HepG2 (cell line): ENCODE results near the gene DLL3. TPM values are rescaled to one million over a fixed set of nuclear protein-coding genes. Genes with fewer than 3 reads are reported as not detected.

Source experiments
- ATAC-seq: fragments of 200-7000 bp; cut with Tn5 transposase; 3 replicates; pipeline ENCODE4 v1.9.1; 2020; ENCODE audit warnings: mild to moderate bottlenecking, moderate library complexity
- BruUV-seq: library from RNA; stranded (reverse); fragments of 400-500 nt; replicated peaks from 2 replicates; lab custom pipeline; 2021; lab: Mats Ljungman, UMichigan
- CTCF ChIA-PET: fragments of 300-600 bp; formaldehyde crosslinking; extraction: SDS; loops from one replicate; lab custom pipeline; 2021; ENCODE audit warnings: low total read pairs, inconsistent platforms, low intra/inter-chr PET ratio; lab: Yijun Ruan, JAX
- POLR2A ChIA-PET: fragments of 350-600 bp; sonication (Branson Sonifier 250); formaldehyde crosslinking; loops from one replicate; lab custom pipeline; 2020; ENCODE audit warnings: antibody characterized with exemption, inconsistent platforms; lab: Yijun Ruan, JAX
- DNase-seq: peaks from one replicate; pipeline ENCODE4 v3.0.0-alpha.2; 2015; ENCODE audit warnings: low spot score
- FAIRE-seq: peaks from 3 replicates; lab custom pipeline; 2011; peaks lifted over from hg19 to GRCh38; lab: Jason Lieb, UNC
- H2AFZ ChIP-seq: one replicate; pipeline ENCODE4 v1.6.1; 2011; ENCODE audit warnings: low read length, inconsistent platforms
- H3K27ac ChIP-seq: fragments of 300-600 bp; 3 replicates; pipeline ENCODE4 v1.8.0; 2011; ENCODE audit warnings: mixed run types, mild to moderate bottlenecking, mixed read lengths, low read length, inconsistent platforms; ENCODE audit not compliant: insufficient read depth; ENCODE audit errors: extremely low read length
- H3K27me3 ChIP-seq, 2 experiments: fragments of 200-600 bp in 1 of 2; 2 replicates in 1 of 2; 3 replicates in 1 of 2; pipeline versions ENCODE4 v1.6.0 to v1.8.0; 2011; ENCODE audit warnings: low read length in 2 of 2, mild to moderate bottlenecking in 2 of 2, moderate library complexity in 2 of 2, inconsistent platforms in 1 of 2; ENCODE audit not compliant: insufficient read depth in 2 of 2, control insufficient read depth in 1 of 2
- H3K36me3 ChIP-seq, 2 experiments: fragments of 200-600 bp in 1 of 2; replicated peaks in 1 of 2; 2 replicates in 1 of 2; 3 replicates in 1 of 2; pipeline versions ENCODE4 v1.5.1 to v1.8.0; 2011; ENCODE audit warnings: low read length in 2 of 2, inconsistent platforms in 1 of 2; ENCODE audit not compliant: insufficient read depth in 2 of 2, control insufficient read depth in 1 of 2
- H3K4me1 ChIP-seq: 2 replicates; pipeline ENCODE4 v1.5.1; 2012; ENCODE audit warnings: low read length, inconsistent platforms; ENCODE audit not compliant: insufficient read depth
- H3K4me2 ChIP-seq: 2 replicates; pipeline ENCODE4 v1.6.0; 2011; ENCODE audit warnings: low read depth, low read length, inconsistent platforms
- H3K4me3 ChIP-seq, 3 experiments: fragments of 200-600 bp in 1 of 3; sonication (generic), shearing (Covaris generic) in 1 of 3; replicated peaks in 1 of 3; 2 replicates each; pipeline ENCODE4 v1.5.1; 2011 to 2016; ENCODE audit warnings: low read length in 3 of 3, inconsistent platforms in 2 of 3, low read depth in 2 of 3, mild to moderate bottlenecking in 2 of 3, control low read depth in 1 of 3, mixed read lengths in 1 of 3; ENCODE audit not compliant: insufficient read depth in 1 of 3
- H3K79me2 ChIP-seq: one replicate; pipeline ENCODE4 v1.6.1; 2011; ENCODE audit warnings: low read length, inconsistent platforms; ENCODE audit not compliant: insufficient read depth
- H3K9ac ChIP-seq: 2 replicates; pipeline ENCODE4 v1.6.0; 2011; ENCODE audit warnings: mild to moderate bottlenecking, low read depth, low read length, inconsistent platforms; ENCODE audit not compliant: insufficient read depth
- H3K9me3 ChIP-seq: 2 replicates; pipeline ENCODE4 v1.5.1; 2012; ENCODE audit warnings: mild to moderate bottlenecking, low read length
- H4K20me1 ChIP-seq: 2 replicates; pipeline ENCODE4 v1.6.0; 2011; ENCODE audit warnings: inconsistent platforms, mild to moderate bottlenecking, low read length, moderate library complexity; ENCODE audit not compliant: insufficient read depth
- CBX2 ChIP-seq, 2 experiments: fragments of 200-600 bp in 1 of 2; sonication (generic); formaldehyde crosslinking in 1 of 2; IDR thresholded peaks; 2 replicates each; pipeline versions ENCODE4 v1.7.0 to v1.8.1; 2018 to 2022; ENCODE audit warnings: low read depth in 2 of 2, low read length in 1 of 2, mild to moderate bottlenecking in 1 of 2, missing genetic modification reagents in 1 of 2
- FOXM1 ChIP-seq: sonication (generic); formaldehyde crosslinking; IDR thresholded peaks from 2 replicates; pipeline ENCODE4 v1.5.0; 2020; ENCODE audit warnings: missing genetic modification reagents
- MTA3 ChIP-seq: sonication (generic); formaldehyde crosslinking; IDR thresholded peaks from 2 replicates; pipeline ENCODE4 v1.4.0; 2020; ENCODE audit warnings: missing genetic modification reagents
- NPAS2 ChIP-seq: sonication (generic); formaldehyde crosslinking; IDR thresholded peaks from 2 replicates; pipeline ENCODE4 v1.8.0; 2022; ENCODE audit warnings: mild to moderate bottlenecking, missing genetic modification reagents, borderline replicate concordance
- PAF1 ChIP-seq: IDR thresholded peaks from 2 replicates; pipeline ENCODE4 v1.6.1; 2016; ENCODE audit warnings: missing genetic modification reagents, missing compliant biosample characterization
- REL ChIP-seq: sonication (generic); formaldehyde crosslinking; conservative IDR thresholded peaks from 2 replicates; pipeline ENCODE4 v1.8.0; 2022; ENCODE audit warnings: mild to moderate bottlenecking, missing genetic modification reagents, moderate library complexity
- SRSF9 ChIP-seq: fragments of 200-400 bp; formaldehyde crosslinking; IDR thresholded peaks from 2 replicates; pipeline ENCODE4 v1.6.1; 2018; ENCODE audit warnings: borderline replicate concordance, mild to moderate bottlenecking, low read depth, low read length; ENCODE audit not compliant: insufficient read depth, poor library complexity, severe bottlenecking
- ZBTB1 ChIP-seq: sonication (generic); formaldehyde crosslinking; IDR thresholded peaks from 2 replicates; pipeline ENCODE4 v1.4.0; 2020; ENCODE audit warnings: missing genetic modification reagents, borderline replicate concordance
- ZBTB8A ChIP-seq: sonication (generic); formaldehyde crosslinking; IDR thresholded peaks from 2 replicates; pipeline ENCODE4 v1.4.0; 2020; ENCODE audit warnings: mild to moderate bottlenecking, low read depth, missing genetic modification reagents, borderline replicate concordance
- ZIK1 ChIP-seq: sonication (generic); formaldehyde crosslinking; IDR thresholded peaks from 2 replicates; pipeline ENCODE4 v1.5.0; 2020; ENCODE audit warnings: mild to moderate bottlenecking, low read depth, missing genetic modification reagents, borderline replicate concordance
- ZMYM3 ChIP-seq: sonication (generic); formaldehyde crosslinking; IDR thresholded peaks from 2 replicates; pipeline ENCODE4 v1.5.1; 2020; ENCODE audit warnings: mild to moderate bottlenecking, missing genetic modification reagents
- ZNF253 ChIP-seq: sonication (generic); formaldehyde crosslinking; IDR thresholded peaks from 2 replicates; pipeline ENCODE4 v1.8.0; 2022; ENCODE audit warnings: mild to moderate bottlenecking, missing genetic modification reagents, borderline replicate concordance
- ZNF329 ChIP-seq: sonication (generic); formaldehyde crosslinking; IDR thresholded peaks from 2 replicates; pipeline ENCODE4 v1.9.0; 2021; ENCODE audit warnings: low read depth, mild to moderate bottlenecking, missing genetic modification reagents
- ZNF543 ChIP-seq: sonication (generic); formaldehyde crosslinking; IDR thresholded peaks from 2 replicates; pipeline ENCODE4 v1.4.0; 2020; ENCODE audit warnings: mild to moderate bottlenecking, missing genetic modification reagents
- ZNF567 ChIP-seq: sonication (generic); formaldehyde crosslinking; IDR thresholded peaks from 2 replicates; pipeline ENCODE4 v1.8.1; 2023; ENCODE audit warnings: mild to moderate bottlenecking, missing genetic modification reagents, borderline replicate concordance
- ZNF616 ChIP-seq: sonication (generic); formaldehyde crosslinking; IDR thresholded peaks from 2 replicates; pipeline ENCODE4 v1.5.0; 2020; ENCODE audit warnings: low read depth, mild to moderate bottlenecking, missing genetic modification reagents
- ZNF678 ChIP-seq: sonication (generic); formaldehyde crosslinking; IDR thresholded peaks from 2 replicates; pipeline ENCODE4 v1.4.0; 2020; ENCODE audit warnings: mild to moderate bottlenecking, missing genetic modification reagents
- WGBS: methylation state at CpG from one replicate; pipeline ENCODE4 v1.1.6; 2017; ENCODE audit warnings: low lambda C conversion rate; 5-methylcytosine and 5-hydroxymethylcytosine counted together
- in situ Hi-C: cut with HindIII; loops from 2 replicates; pipeline ENCODE4 v1.10.0; 2017; ENCODE audit warnings: low pct_unique_long_range_greater_than_20kb; ENCODE audit not compliant: extremely low pct_ligation_motif_present
- intact Hi-C: fragments of 100-400 bp; cut with micrococcal nuclease; formaldehyde crosslinking; loops from one replicate; pipeline ENCODE4 v1.10.0; 2022; ENCODE audit not compliant: unreplicated experiment
- polyA plus RNA-seq, 8 experiments: library from polyadenylated mRNA; depleted of rRNA in 3 of 8; stranded (reverse) in 7 of 8; unstranded in 1 of 8; fragments of >200 nt; fragmentation: Illumina TruSeq in 4 of 8; extraction: Trizol in 4 of 8; gene quantifications; 2 replicates each; pipeline versions ENCODE4 v1.2.1 to v1.2.3, GENCODE V29; 2011 to 2016; ENCODE audit warnings: low read depth in 4 of 8, missing spikeins in 1 of 8, mixed read lengths in 1 of 8; ENCODE audit not compliant: insufficient read depth in 1 of 8
- total RNA-seq, 5 experiments: library from RNA; depleted of rRNA; stranded (reverse); fragments of >200 nt; fragmentation: Illumina TruSeq; extraction: Trizol; gene quantifications; 2 replicates each; pipeline ENCODE4 v1.2.3, GENCODE V29; 2016; ENCODE audit warnings: low read depth in 1 of 5
- TF ChIP-seq, protein P1 (sequence below): sonication (generic); formaldehyde crosslinking; IDR thresholded peaks from 2 replicates; pipeline ENCODE4 v1.8.0; 2022; ENCODE audit warnings: mild to moderate bottlenecking, missing genetic modification reagents, moderate library complexity
- TF ChIP-seq, protein P2 (sequence below): sonication (generic); formaldehyde crosslinking; IDR thresholded peaks from 2 replicates; pipeline ENCODE4 v1.5.0; 2020; ENCODE audit warnings: missing genetic modification reagents

DLL3 gene
- total and polyA plus RNA-seq, 2 of the 13 experiments (the other 11 are each of a cell fraction or from before 2014, with no cell fraction given): 0.35 to 0.55 TPM

DNA sequence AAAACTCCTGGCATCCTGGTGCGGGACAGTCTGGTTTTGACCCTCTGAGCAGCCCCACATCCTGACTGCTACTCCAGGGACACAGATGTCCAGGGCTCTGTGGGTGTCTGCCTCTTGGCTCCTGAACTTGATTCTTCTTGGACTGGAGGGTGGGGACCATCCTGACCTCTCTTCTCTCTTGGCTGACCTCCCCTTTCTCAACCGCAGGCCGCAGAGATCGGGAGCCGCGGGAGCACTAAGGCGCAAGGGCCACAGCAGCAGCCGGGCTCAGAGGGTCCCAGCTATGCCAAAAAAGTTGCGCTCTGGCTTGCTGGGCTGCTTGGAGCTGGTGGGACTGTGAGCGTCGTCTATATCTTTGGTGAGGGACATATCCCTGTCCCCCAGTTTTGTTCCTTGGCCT, 17.1 kb upstream of the DLL3 start:
- BruUV-seq: no TSS peak
- H3K9ac ChIP-seq: peak overlapping the region; percentile 99
- H4K20me1 ChIP-seq: no peaks in the 10 kb centered on the region
- ChIA-PET POLR2A (no interaction called here), CTCF (no interaction called here)
- in situ Hi-C loops: no loop called here
- no peak for TF ChIP-seq REL (CRISPR knock-in tag)
- no peak for TF ChIP-seq ZNF543
- TF ChIP-seq, protein P1, sequence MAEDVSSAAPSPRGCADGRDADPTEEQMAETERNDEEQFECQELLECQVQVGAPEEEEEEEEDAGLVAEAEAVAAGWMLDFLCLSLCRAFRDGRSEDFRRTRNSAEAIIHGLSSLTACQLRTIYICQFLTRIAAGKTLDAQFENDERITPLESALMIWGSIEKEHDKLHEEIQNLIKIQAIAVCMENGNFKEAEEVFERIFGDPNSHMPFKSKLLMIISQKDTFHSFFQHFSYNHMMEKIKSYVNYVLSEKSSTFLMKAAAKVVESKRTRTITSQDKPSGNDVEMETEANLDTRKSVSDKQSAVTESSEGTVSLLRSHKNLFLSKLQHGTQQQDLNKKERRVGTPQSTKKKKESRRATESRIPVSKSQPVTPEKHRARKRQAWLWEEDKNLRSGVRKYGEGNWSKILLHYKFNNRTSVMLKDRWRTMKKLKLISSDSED (CRISPR knock-in tag): no peak
- no peak for TF ChIP-seq ZNF616
- no peak for TF ChIP-seq ZNF567 (CRISPR knock-in tag)
- TF ChIP-seq ZNF329 (CRISPR knock-in tag): no peak
- TF ChIP-seq ZMYM3 (CRISPR knock-in tag): no peak
- TF ChIP-seq ZNF253 (CRISPR knock-in tag): no peak
- TF ChIP-seq FOXM1 (CRISPR knock-in tag): no peak
- TF ChIP-seq ZBTB1 (CRISPR knock-in tag): no peak
- no peak for TF ChIP-seq ZBTB8A (CRISPR knock-in tag)
- no peak for TF ChIP-seq NPAS2 (CRISPR knock-in tag)
- no peak for TF ChIP-seq MTA3
- TF ChIP-seq PAF1 (CRISPR knock-in tag): no peak
- TF ChIP-seq ZIK1 (CRISPR knock-in tag): no peak
- TF ChIP-seq, protein P2, sequence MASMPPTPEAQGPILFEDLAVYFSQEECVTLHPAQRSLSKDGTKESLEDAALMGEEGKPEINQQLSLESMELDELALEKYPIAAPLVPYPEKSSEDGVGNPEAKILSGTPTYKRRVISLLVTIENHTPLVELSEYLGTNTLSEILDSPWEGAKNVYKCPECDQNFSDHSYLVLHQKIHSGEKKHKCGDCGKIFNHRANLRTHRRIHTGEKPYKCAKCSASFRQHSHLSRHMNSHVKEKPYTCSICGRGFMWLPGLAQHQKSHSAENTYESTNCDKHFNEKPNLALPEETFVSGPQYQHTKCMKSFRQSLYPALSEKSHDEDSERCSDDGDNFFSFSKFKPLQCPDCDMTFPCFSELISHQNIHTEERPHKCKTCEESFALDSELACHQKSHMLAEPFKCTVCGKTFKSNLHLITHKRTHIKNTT (CRISPR knock-in tag): no peak
- no peak for TF ChIP-seq SRSF9
- TF ChIP-seq ZNF678 (CRISPR knock-in tag): no peak
- TF ChIP-seq CBX2 (IDR thresholded peaks at IDR 0.05; ENCODE audit: low read depth, low read length): no peak
- TF ChIP-seq CBX2 (CRISPR knock-in tag; IDR thresholded peaks at IDR 0.05; ENCODE audit: low read depth): no peak
- 34% methylated on average over 10 of the region's 11 CpGs for WGBS
- H2AFZ ChIP-seq: no peak overlapping the region
- H3K79me2 ChIP-seq: peaks cover 18% of the 10 kb centered on the region
- H3K9me3 ChIP-seq: no peaks in the 10 kb centered on the region
- H3K27me3 ChIP-seq: no peaks in the 10 kb centered on the region; a peak in 1 of 5 replicates
- DNase-seq: no peak
- H3K4me3 ChIP-seq: peak overlapping the region; percentile 84 to 96 (median 94)
- peak overlapping the region; percentile 89 for H3K27ac ChIP-seq
- intact Hi-C loops: no loop called here
- peaks cover 25% of the 10 kb centered on the region for H3K4me1 ChIP-seq
- H3K36me3 ChIP-seq: peaks cover 14 to 35% of the 10 kb centered on the region in 2 experiments; a peak in 4 of 5 replicates
- no peak for FAIRE-seq
- ATAC-seq: no peak
- H3K4me2 ChIP-seq: peak overlapping the region; percentile 87
